Measurements from ENCODE around the gene COL6A2. TPM values are rescaled to one million over a fixed set of nuclear protein-coding genes. Genes with fewer than 3 reads are reported as not detected.

COL6A2 gene
- total and polyA plus RNA-seq, 8 donors = 362 to 647 (median 447) TPM

- H3K27ac ChIP-seq = no peak overlapping the region
- DNase-seq (no peak), ATAC-seq (peak; percentile 2)
- intact Hi-C loops (cut with DNase I) = no loop called here
- peaks cover 0 to 3% of the 10 kb centered on the region in 2 donors for H3K27me3 ChIP-seq
- TF ChIP-seq CTCF (IDR thresholded peaks at IDR 0.05) = no peak
- peaks cover 0 to 18% of the 10 kb centered on the region in 2 donors for H3K36me3 ChIP-seq
- no peaks in the 10 kb centered on the region for H3K9me3 ChIP-seq
- no peaks in the 10 kb centered on the region for H3K4me1 ChIP-seq
- H3K4me3 ChIP-seq = no peak overlapping the region
Observed at GRCh38 chr21:46131588-46131837, 33.6 kb downstream of the COL6A2 start.

GRCh38 chr21:46131838-46132651, 34.1 kb downstream of the COL6A2 start:
- H3K4me1 ChIP-seq = no peaks in the 10 kb centered on the region
- no peaks in the 10 kb centered on the region for H3K9me3 ChIP-seq
- H3K4me3 ChIP-seq = no peak overlapping the region
- DNase-seq = peak in 1 of 4 donors; percentile 81
- peaks cover 0 to 12% of the 10 kb centered on the region in 2 donors for H3K36me3 ChIP-seq
- intact Hi-C loops (cut with DNase I) = no loop called here
- peak; percentile 5 for ATAC-seq
- peaks cover 0 to 8% of the 10 kb centered on the region in 2 donors for H3K27me3 ChIP-seq
- no peak for TF ChIP-seq CTCF (IDR thresholded peaks at IDR 0.05)
- no peak overlapping the region for H3K27ac ChIP-seq

- Histone ChIP-seq H3K36me3 (no peaks in the 10 kb centered on the region), H3K27me3 (peaks cover 0 to 39% of the 10 kb centered on the region in 2 donors), H3K4me3 (no peak overlapping the region), H3K4me1 (no peaks in the 10 kb centered on the region), H3K27ac (no peak overlapping the region), H3K9me3 (no peaks in the 10 kb centered on the region)
- ATAC-seq (no peak), DNase-seq (no peak)
- no peak for TF ChIP-seq CTCF (IDR thresholded peaks at IDR 0.05)
- intact Hi-C loops (cut with DNase I) = no loop called here
Observed at GRCh38 chr21:46135782-46136395, 38.0 kb downstream of the COL6A2 start.

GRCh38 chr21:46136739-46137349, 38.9 kb downstream of the COL6A2 start:
- Histone ChIP-seq H3K27me3 (peaks cover 0 to 39% of the 10 kb centered on the region in 2 donors), H3K4me3 (no peak overlapping the region), H3K9me3 (no peaks in the 10 kb centered on the region), H3K36me3 (no peaks in the 10 kb centered on the region), H3K27ac (no peak overlapping the region), H3K4me1 (no peaks in the 10 kb centered on the region)
- no peak for TF ChIP-seq CTCF (IDR thresholded peaks at IDR 0.05)
- ATAC-seq (no peak), DNase-seq (no peak)
- intact Hi-C loops (cut with DNase I) = no loop called here

- Histone ChIP-seq H3K27me3 (peaks cover 0 to 39% of the 10 kb centered on the region in 2 donors), H3K4me1 (no peaks in the 10 kb centered on the region), H3K36me3 (no peaks in the 10 kb centered on the region), H3K4me3 (no peak overlapping the region), H3K27ac (no peak overlapping the region), H3K9me3 (peaks cover 0 to 3% of the 10 kb centered on the region in 2 donors)
- no peak for DNase-seq
- no peak for TF ChIP-seq CTCF (IDR thresholded peaks at IDR 0.05)
- ATAC-seq = no peak
- intact Hi-C loops (cut with DNase I) = no loop called here
Observed at GRCh38 chr21:46137908-46138307, 40.0 kb downstream of the COL6A2 start.
